Keratinocyte (primary cell): ENCODE results near the gene ADAMTS10.

Source experiments
- CTCF ChIP-seq, 3 experiments: IDR thresholded peaks in 1 of 3; conservative IDR thresholded peaks in 1 of 3; optimal IDR thresholded peaks in 1 of 3; 2 replicates in 2 of 3; 3 replicates in 1 of 3; pipeline versions ENCODE3 to v1.5.1; 2011; ENCODE audit warnings: low read length in 3 of 3, mild to moderate bottlenecking in 3 of 3, moderate library complexity in 2 of 3, control low read depth in 1 of 3, inconsistent platforms in 1 of 3; ENCODE audit not compliant: insufficient read depth in 2 of 3; ENCODE audit errors: extremely low read depth in 1 of 3
- EZH2 ChIP-seq: IDR thresholded peaks from one replicate; pipeline ENCODE4 v1.6.1; 2012; ENCODE audit warnings: inconsistent platforms, mild to moderate bottlenecking, low read length, moderate library complexity

- TF ChIP-seq CTCF (optimal IDR thresholded peaks at IDR 0.05 in 1 of 3, IDR thresholded peaks at IDR 0.05 in 1 of 3, conservative IDR thresholded peaks at IDR 0.05 in 1 of 3; ENCODE audit: extremely low read depth in 1 of 3, insufficient read depth in 2 of 3, low read length in 3 of 3) = no peak
- no peak for TF ChIP-seq EZH2
These were observed 29.4 kb upstream of the ADAMTS10 start for GRCh38 chr19:8639821-8640401.
